ENCODE results near the gene ITPR2.

ITPR2 gene

GRCh38 chr12:26818201-26818600, 14.8 kb downstream of the ITPR2 start:
- Histone ChIP-seq H3K4me3 (ENCODE audit: severe bottlenecking) (no peak overlapping the region), H3K36me3 (ENCODE audit: low read depth) (no peaks in the 10 kb centered on the region), H3K27ac (ENCODE audit: poor library complexity, severe bottlenecking) (no peak overlapping the region), H3K27me3 (ENCODE audit: insufficient read depth, poor library complexity, severe bottlenecking) (no peaks in the 10 kb centered on the region), H3K4me1 (ENCODE audit: insufficient read depth, poor library complexity, severe bottlenecking) (peaks cover 7% of the 10 kb centered on the region), H3K9me3 (ENCODE audit: severe bottlenecking) (no peaks in the 10 kb centered on the region)
- ATAC-seq (ENCODE audit: low read depth) (no peak), DNase-seq (ENCODE audit: low spot score) (no peak)
- TF ChIP-seq, protein P1, sequence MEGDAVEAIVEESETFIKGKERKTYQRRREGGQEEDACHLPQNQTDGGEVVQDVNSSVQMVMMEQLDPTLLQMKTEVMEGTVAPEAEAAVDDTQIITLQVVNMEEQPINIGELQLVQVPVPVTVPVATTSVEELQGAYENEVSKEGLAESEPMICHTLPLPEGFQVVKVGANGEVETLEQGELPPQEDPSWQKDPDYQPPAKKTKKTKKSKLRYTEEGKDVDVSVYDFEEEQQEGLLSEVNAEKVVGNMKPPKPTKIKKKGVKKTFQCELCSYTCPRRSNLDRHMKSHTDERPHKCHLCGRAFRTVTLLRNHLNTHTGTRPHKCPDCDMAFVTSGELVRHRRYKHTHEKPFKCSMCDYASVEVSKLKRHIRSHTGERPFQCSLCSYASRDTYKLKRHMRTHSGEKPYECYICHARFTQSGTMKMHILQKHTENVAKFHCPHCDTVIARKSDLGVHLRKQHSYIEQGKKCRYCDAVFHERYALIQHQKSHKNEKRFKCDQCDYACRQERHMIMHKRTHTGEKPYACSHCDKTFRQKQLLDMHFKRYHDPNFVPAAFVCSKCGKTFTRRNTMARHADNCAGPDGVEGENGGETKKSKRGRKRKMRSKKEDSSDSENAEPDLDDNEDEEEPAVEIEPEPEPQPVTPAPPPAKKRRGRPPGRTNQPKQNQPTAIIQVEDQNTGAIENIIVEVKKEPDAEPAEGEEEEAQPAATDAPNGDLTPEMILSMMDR (IDR thresholded peaks at IDR 0.05; ENCODE audit: poor library complexity, severe bottlenecking), result no peak

DNA sequence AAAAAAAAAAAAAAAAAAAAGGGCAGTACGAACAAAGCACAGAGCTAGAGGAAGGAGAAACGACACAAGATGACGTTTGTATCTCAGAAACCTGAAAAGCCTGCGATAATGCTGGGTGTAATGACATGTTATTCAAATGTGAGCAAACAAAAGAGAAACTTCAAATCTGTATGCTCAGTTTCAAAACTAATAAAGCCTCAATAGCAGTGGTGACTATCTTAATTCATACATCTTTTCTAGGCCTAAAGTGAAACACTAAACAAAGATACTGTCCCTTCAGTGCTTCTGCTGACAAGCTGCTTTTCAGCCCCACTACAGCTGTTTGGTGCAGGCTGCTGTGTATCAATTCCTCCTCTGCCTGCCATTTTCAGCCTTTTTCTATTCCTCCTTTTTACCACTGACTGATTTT, 15.8 kb downstream of the ITPR2 start:
- Histone ChIP-seq H3K4me1 (ENCODE audit: insufficient read depth, poor library complexity, severe bottlenecking) (peaks cover 4% of the 10 kb centered on the region), H3K36me3 (ENCODE audit: low read depth) (no peaks in the 10 kb centered on the region), H3K9me3 (ENCODE audit: severe bottlenecking) (no peaks in the 10 kb centered on the region), H3K4me3 (ENCODE audit: severe bottlenecking) (no peak overlapping the region), H3K27me3 (ENCODE audit: insufficient read depth, poor library complexity, severe bottlenecking) (no peaks in the 10 kb centered on the region), H3K27ac (ENCODE audit: poor library complexity, severe bottlenecking) (no peak overlapping the region)
- DNase-seq (ENCODE audit: low spot score) (no peak), ATAC-seq (ENCODE audit: low read depth) (no peak)
- TF ChIP-seq, protein P1 (IDR thresholded peaks at IDR 0.05; ENCODE audit: poor library complexity, severe bottlenecking), result no peak

DNA sequence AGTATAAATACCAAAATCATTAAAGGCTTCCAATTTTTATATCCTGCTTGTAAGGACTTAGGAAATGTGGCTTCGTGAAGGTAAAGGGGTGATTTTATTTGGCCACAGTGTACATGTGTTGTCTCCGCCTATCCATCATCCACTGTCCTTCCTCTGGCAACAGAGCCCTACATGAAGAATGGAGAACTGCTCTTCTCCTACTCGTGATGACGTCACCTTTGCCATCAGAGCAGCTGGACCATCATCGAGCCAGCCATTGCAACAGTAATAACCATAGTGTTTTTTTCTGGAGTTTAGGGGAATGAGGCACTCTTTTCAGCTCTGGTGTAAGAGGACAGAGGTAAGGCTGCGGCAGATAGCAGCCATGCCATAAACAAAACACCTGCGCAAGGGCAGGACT, 19.2 kb downstream of the ITPR2 start:
- Histone ChIP-seq H3K27ac (ENCODE audit: poor library complexity, severe bottlenecking) (no peak overlapping the region), H3K4me1 (ENCODE audit: insufficient read depth, poor library complexity, severe bottlenecking) (no peaks in the 10 kb centered on the region), H3K36me3 (ENCODE audit: low read depth) (no peaks in the 10 kb centered on the region), H3K27me3 (ENCODE audit: insufficient read depth, poor library complexity, severe bottlenecking) (no peaks in the 10 kb centered on the region), H3K4me3 (ENCODE audit: severe bottlenecking) (no peak overlapping the region), H3K9me3 (ENCODE audit: severe bottlenecking) (no peaks in the 10 kb centered on the region)
- no peak for DNase-seq (ENCODE audit: low spot score)
- no peak for ATAC-seq (ENCODE audit: low read depth)
- TF ChIP-seq, protein P1 (IDR thresholded peaks at IDR 0.05; ENCODE audit: poor library complexity, severe bottlenecking), result no peak

DNA sequence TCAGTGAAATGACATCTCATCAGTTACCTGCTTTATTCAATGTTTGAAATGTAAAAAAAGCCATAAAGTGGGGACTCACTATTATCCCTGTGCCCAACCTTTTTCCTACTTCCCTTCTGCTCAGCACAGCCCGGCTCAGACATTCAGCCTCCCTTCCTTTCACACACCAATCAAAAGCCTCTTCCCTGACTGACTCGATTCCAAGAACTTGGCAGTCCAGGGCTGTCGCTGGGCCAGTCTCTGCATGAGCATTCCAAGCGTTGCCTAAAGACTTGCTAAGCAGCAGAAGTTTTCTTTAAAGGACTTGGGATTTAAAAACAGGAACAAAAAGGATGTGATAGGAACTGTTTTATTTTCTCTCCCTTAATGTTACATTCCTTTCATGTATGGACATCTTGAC, 22.7 kb downstream of the ITPR2 start:
- H3K36me3 ChIP-seq (ENCODE audit: low read depth), result no peaks in the 10 kb centered on the region
- no peaks in the 10 kb centered on the region for H3K27me3 ChIP-seq (ENCODE audit: insufficient read depth, poor library complexity, severe bottlenecking)
- DNase-seq (ENCODE audit: low spot score) (no peak), ATAC-seq (ENCODE audit: low read depth) (peak; percentile 54; the same call in 2 of the 3 replicates)
- TF ChIP-seq, protein P1 (IDR thresholded peaks at IDR 0.05; ENCODE audit: poor library complexity, severe bottlenecking), result no peak
- H3K9me3 ChIP-seq (ENCODE audit: severe bottlenecking), result no peaks in the 10 kb centered on the region
- H3K4me1 ChIP-seq (ENCODE audit: insufficient read depth, poor library complexity, severe bottlenecking), result no peaks in the 10 kb centered on the region
- H3K27ac ChIP-seq (ENCODE audit: poor library complexity, severe bottlenecking), result no peak overlapping the region
- no peak overlapping the region for H3K4me3 ChIP-seq (ENCODE audit: severe bottlenecking)

DNA sequence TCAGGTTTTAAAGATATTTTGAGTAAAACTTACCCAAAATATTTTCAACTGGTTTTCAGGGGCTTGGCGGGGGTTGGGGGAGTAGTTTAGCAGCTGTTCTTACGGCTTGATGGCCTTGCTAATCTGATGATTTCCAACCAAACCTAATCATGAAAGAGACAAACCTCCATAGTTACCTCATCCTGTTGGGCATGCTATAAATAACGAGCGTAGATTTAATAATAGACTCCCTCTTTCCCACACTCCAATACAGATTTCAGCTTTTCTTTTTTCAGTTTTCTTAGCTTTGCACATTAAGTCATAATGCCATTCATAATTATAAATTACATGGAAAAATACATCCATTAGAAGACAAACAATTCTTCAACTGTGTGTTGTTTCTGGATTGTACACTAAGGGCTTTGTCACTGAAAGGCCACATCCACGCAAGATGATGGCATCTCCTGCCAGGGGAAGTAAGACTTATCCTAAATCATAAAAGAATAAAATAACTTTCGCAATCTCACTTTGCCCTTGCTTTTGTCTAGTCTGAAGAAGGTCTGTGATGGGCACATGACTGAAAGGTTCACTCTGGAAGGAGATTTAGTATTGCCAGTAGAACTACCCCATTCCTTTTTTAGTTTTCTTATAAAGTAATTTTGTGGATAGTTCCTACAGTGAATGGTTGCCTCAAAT, 23.2 kb downstream of the ITPR2 start:
- Histone ChIP-seq H3K4me1 (ENCODE audit: insufficient read depth, poor library complexity, severe bottlenecking) (no peaks in the 10 kb centered on the region), H3K27me3 (ENCODE audit: insufficient read depth, poor library complexity, severe bottlenecking) (no peaks in the 10 kb centered on the region), H3K27ac (ENCODE audit: poor library complexity, severe bottlenecking) (no peak overlapping the region), H3K36me3 (ENCODE audit: low read depth) (no peaks in the 10 kb centered on the region), H3K9me3 (ENCODE audit: severe bottlenecking) (no peaks in the 10 kb centered on the region), H3K4me3 (ENCODE audit: severe bottlenecking) (no peak overlapping the region)
- ATAC-seq (ENCODE audit: low read depth) (no peak), DNase-seq (ENCODE audit: low spot score) (no peak)
- TF ChIP-seq, protein P1 (IDR thresholded peaks at IDR 0.05; ENCODE audit: poor library complexity, severe bottlenecking), result no peak
